Upper lobe of left lung (tissue), 4 donors: ENCODE data around the gene IMMP2L.

Experiments used
- CTCF ChIP-seq, 6 experiments: fragments of 450-650 bp in 4 of 6; fragments of 200-600 bp in 2 of 6; sonication (generic) in 2 of 6; IDR thresholded peaks; one replicate each; pipeline ENCODE4 v1.5.1; 2016 to 2019; ENCODE audit warnings: antibody characterized with exemption in 6 of 6
- EP300 ChIP-seq, 4 donors: sonication (generic); formaldehyde crosslinking; IDR thresholded peaks; one replicate each; pipeline ENCODE4 v1.5.1; 2017; ENCODE audit warnings: antibody characterized with exemption in 4 of 4, control low read depth in 2 of 4
- POLR2A ChIP-seq, 4 donors: fragments of 450-650 bp; IDR thresholded peaks; one replicate each; pipeline ENCODE4 v1.5.1; 2016 to 2017; ENCODE audit warnings: antibody characterized with exemption in 4 of 4, mild to moderate bottlenecking in 2 of 4
- POLR2AphosphoS5 ChIP-seq, 2 donors: sonication (generic); formaldehyde crosslinking; IDR thresholded peaks; one replicate each; pipeline ENCODE4 v1.5.1; 2017; ENCODE audit warnings: antibody characterized with exemption in 2 of 2

- TF ChIP-seq CTCF (IDR thresholded peaks at IDR 0.05) = no peak
- no peak for TF ChIP-seq POLR2A (IDR thresholded peaks at IDR 0.05)
- TF ChIP-seq POLR2AphosphoS5 (IDR thresholded peaks at IDR 0.05) = no peak
- TF ChIP-seq EP300 (IDR thresholded peaks at IDR 0.05) = no peak
Observed at GRCh38 chr7:110827936-110828335, 734.4 kb downstream of the IMMP2L start.
